ENCODE results near the gene NTRK3. TPM values are rescaled to one million over a fixed set of nuclear protein-coding genes. Genes with fewer than 3 reads are reported as not detected.

Gene NTRK3
- total RNA-seq, 1 experiment from 2014 or later: not detected

GRCh38 chr15:88274553-88275460, 18.3 kb upstream of the NTRK3 start:
- intact Hi-C loops (cut with micrococcal nuclease; ENCODE audit: unreplicated experiment): no loop called here
- CTCF ChIA-PET: interaction anchor here (1.2 kb wide), 1 partner anchor 14 kb away, joined by 4 read pairs; no protein-coding TSS in a partner anchor
- H3K27me3 Mint-ChIP-seq (ENCODE audit: unreplicated experiment): peaks cover 100% of the 10 kb centered on the region
- H3K4me3 Mint-ChIP-seq (ENCODE audit: low read depth, unreplicated experiment): no peak overlapping the region
- H3K27ac Mint-ChIP-seq (ENCODE audit: unreplicated experiment): no peak overlapping the region
- no peaks in the 10 kb centered on the region for H3K4me1 Mint-ChIP-seq (ENCODE audit: low read depth, unreplicated experiment)
- peak; percentile 83 for DNase-seq
- no TSS peak for BruUV-seq (replicated peaks)
- H3K36me3 Mint-ChIP-seq (ENCODE audit: insufficient read depth, unreplicated experiment): no peaks in the 10 kb centered on the region
- H3K9me3 Mint-ChIP-seq (ENCODE audit: low read depth, unreplicated experiment): no peaks in the 10 kb centered on the region
- TF ChIP-seq CTCF (IDR thresholded peaks at IDR 0.05; ENCODE audit: unreplicated experiment): peak; percentile 87

GRCh38 chr15:88272421-88272820, 15.9 kb upstream of the NTRK3 start:
- no peak overlapping the region for H3K27ac Mint-ChIP-seq (ENCODE audit: unreplicated experiment)
- no peak for DNase-seq
- peaks cover 100% of the 10 kb centered on the region for H3K27me3 Mint-ChIP-seq (ENCODE audit: unreplicated experiment)
- no peak for TF ChIP-seq CTCF (IDR thresholded peaks at IDR 0.05; ENCODE audit: unreplicated experiment)
- no TSS peak for BruUV-seq (replicated peaks)
- H3K36me3 Mint-ChIP-seq (ENCODE audit: insufficient read depth, unreplicated experiment): no peaks in the 10 kb centered on the region
- H3K4me3 Mint-ChIP-seq (ENCODE audit: low read depth, unreplicated experiment): no peak overlapping the region
- CTCF ChIA-PET: no interaction called here
- intact Hi-C loops (cut with micrococcal nuclease; ENCODE audit: unreplicated experiment): no loop called here
- H3K9me3 Mint-ChIP-seq (ENCODE audit: low read depth, unreplicated experiment): no peaks in the 10 kb centered on the region
- H3K4me1 Mint-ChIP-seq (ENCODE audit: low read depth, unreplicated experiment): no peaks in the 10 kb centered on the region

- intact Hi-C loops (cut with micrococcal nuclease; ENCODE audit: unreplicated experiment): no loop called here
- CTCF ChIA-PET: no interaction called here
- no peak for DNase-seq
- no TSS peak for BruUV-seq (replicated peaks)
- no peak overlapping the region for H3K27ac Mint-ChIP-seq (ENCODE audit: unreplicated experiment)
- H3K36me3 Mint-ChIP-seq (ENCODE audit: insufficient read depth, unreplicated experiment): no peaks in the 10 kb centered on the region
- no peak for TF ChIP-seq CTCF (IDR thresholded peaks at IDR 0.05; ENCODE audit: unreplicated experiment)
- no peak overlapping the region for H3K4me3 Mint-ChIP-seq (ENCODE audit: low read depth, unreplicated experiment)
- H3K9me3 Mint-ChIP-seq (ENCODE audit: low read depth, unreplicated experiment): no peaks in the 10 kb centered on the region
- no peaks in the 10 kb centered on the region for H3K4me1 Mint-ChIP-seq (ENCODE audit: low read depth, unreplicated experiment)
- H3K27me3 Mint-ChIP-seq (ENCODE audit: unreplicated experiment): peaks cover 90% of the 10 kb centered on the region
These were observed 13.0 kb upstream of the NTRK3 start for GRCh38 chr15:88269356-88270062.

GRCh38 chr15:88267720-88268119, 11.2 kb upstream of the NTRK3 start:
- intact Hi-C loops (cut with micrococcal nuclease; ENCODE audit: unreplicated experiment): no loop called here
- H3K4me3 Mint-ChIP-seq (ENCODE audit: low read depth, unreplicated experiment): no peak overlapping the region
- peaks cover 90% of the 10 kb centered on the region for H3K27me3 Mint-ChIP-seq (ENCODE audit: unreplicated experiment)
- H3K27ac Mint-ChIP-seq (ENCODE audit: unreplicated experiment): no peak overlapping the region
- H3K36me3 Mint-ChIP-seq (ENCODE audit: insufficient read depth, unreplicated experiment): no peaks in the 10 kb centered on the region
- CTCF ChIA-PET: interaction anchor here (0.7 kb wide), 1 partner anchor 1523 kb away, joined by 3 read pairs; no protein-coding TSS in a partner anchor
- H3K4me1 Mint-ChIP-seq (ENCODE audit: low read depth, unreplicated experiment): no peaks in the 10 kb centered on the region
- no TSS peak for BruUV-seq (replicated peaks)
- no peak for TF ChIP-seq CTCF (IDR thresholded peaks at IDR 0.05; ENCODE audit: unreplicated experiment)
- DNase-seq: no peak
- no peaks in the 10 kb centered on the region for H3K9me3 Mint-ChIP-seq (ENCODE audit: low read depth, unreplicated experiment)
